HCT116 (cell line): ENCODE measurements around the gene LGMN. TPM values are rescaled to one million over a fixed set of nuclear protein-coding genes. Genes with fewer than 3 reads are reported as not detected.
A peak's percentile ranks its signal among the peaks of the same experiment; 100 is the strongest.

ENCODE experiments used
- ATAC-seq: fragments of 200-7000 bp; cut with Tn5 transposase; 2 replicates; pipeline ENCODE4 v1.9.1; 2020; ENCODE audit warnings: mild to moderate bottlenecking, moderate library complexity
- BruUV-seq: library from RNA; stranded (reverse); fragments of 400-500 nt; replicated peaks from 2 replicates; lab custom pipeline; 2021; lab: Mats Ljungman, UMichigan
- CTCF ChIA-PET: fragments of 300-600 bp; sonication (Branson Sonifier 250); formaldehyde crosslinking; loops from one replicate; lab custom pipeline; 2021; ENCODE audit warnings: antibody characterized with exemption; lab: Charles Lee
- POLR2A ChIA-PET: fragments of 300-600, 350-600 bp; sonication (Branson Sonifier 250); formaldehyde crosslinking; loops from one replicate; lab custom pipeline; 2021; ENCODE audit warnings: antibody characterized with exemption; lab: Charles Lee
- RAD21 ChIA-PET, 2 experiments: fragments of 300-600 bp; sonication (Branson Sonifier 250); formaldehyde crosslinking; loops; one replicate each; lab custom pipeline; 2023; ENCODE audit warnings: low total read pairs in 2 of 2; ENCODE audit not compliant: uncharacterized antibody in 2 of 2, unreplicated experiment in 2 of 2, low non-redundant PET in 1 of 2; lab: Charles Lee
- DNase-seq: peaks from one replicate; pipeline ENCODE4 v3.0.0-alpha.2; 2010; ENCODE audit warnings: low read depth, low spot score
- H2AFZ ChIP-seq: fragments of 200-600 bp; shearing (Covaris generic), sonication (generic); 2 replicates; pipeline ENCODE4 v1.6.1; 2017; ENCODE audit warnings: low read depth, mixed run types, mixed read lengths, antibody characterized with exemption, low read length; ENCODE audit not compliant: poor library complexity, severe bottlenecking
- H3K27ac ChIP-seq: 2 replicates; pipeline ENCODE4 v1.5.1; 2012; ENCODE audit warnings: low read depth, low read length
- H3K27me3 ChIP-seq: fragments of 200-600 bp; sonication (generic); 2 replicates; pipeline ENCODE4 v1.6.1; 2016; ENCODE audit warnings: mixed run types, low read length, mixed read lengths; ENCODE audit not compliant: insufficient read depth
- H3K36me3 ChIP-seq, 2 experiments: fragments of 200-500 bp in 1 of 2; fragments of 200-600 bp in 1 of 2; sonication (Bioruptor generic) in 1 of 2; sonication (generic) in 1 of 2; 2 replicates each; pipeline versions ENCODE4 v1.5.1 to v1.6.1; 2014 to 2016; ENCODE audit warnings: low read length in 2 of 2, inconsistent platforms in 1 of 2, mixed read lengths in 1 of 2, mixed run types in 1 of 2; ENCODE audit not compliant: insufficient read depth in 2 of 2, control insufficient read depth in 1 of 2
- H3K4me1 ChIP-seq, 2 experiments: fragments of 200-600 bp in 1 of 2; sonication (generic) in 1 of 2; 2 replicates each; pipeline versions ENCODE4 v1.5.1 to v1.6.1; 2012 to 2017; ENCODE audit warnings: low read length in 2 of 2, inconsistent platforms in 1 of 2, mild to moderate bottlenecking in 1 of 2, mixed read lengths in 1 of 2, mixed run types in 1 of 2, moderate library complexity in 1 of 2; ENCODE audit not compliant: insufficient read depth in 2 of 2, control insufficient read depth in 1 of 2
- H3K4me2 ChIP-seq: fragments of 200-600 bp; sonication (generic); 2 replicates; pipeline ENCODE4 v1.6.1; 2017; ENCODE audit warnings: mixed run types, low read length, mixed read lengths
- H3K4me3 ChIP-seq, 2 experiments: fragments of 200-600 bp in 1 of 2; sonication (generic) in 1 of 2; replicated peaks in 1 of 2; 2 replicates each; pipeline ENCODE4 v1.5.1; 2011 to 2016; ENCODE audit warnings: low read length in 2 of 2, control low read depth in 1 of 2, low read depth in 1 of 2, mild to moderate bottlenecking in 1 of 2, mixed read lengths in 1 of 2, mixed run types in 1 of 2
- H3K79me2 ChIP-seq: fragments of 200-600 bp; sonication (generic); 2 replicates; pipeline ENCODE4 v1.6.1; 2017; ENCODE audit warnings: mild to moderate bottlenecking, mixed run types, low read length, moderate library complexity, mixed read lengths; ENCODE audit not compliant: insufficient read depth
- H3K9ac ChIP-seq: fragments of 200-600 bp; sonication (generic); 2 replicates; pipeline ENCODE4 v1.6.1; 2016; ENCODE audit warnings: low read length, mixed read lengths
- H3K9me2 ChIP-seq: fragments of 200-600 bp; sonication (generic), shearing (Covaris generic); 2 replicates; pipeline ENCODE4 v1.6.1; 2017; ENCODE audit warnings: mixed run types, mild to moderate bottlenecking, moderate library complexity; ENCODE audit not compliant: insufficient read depth
- H3K9me3 ChIP-seq, 2 experiments: fragments of 200-500 bp in 1 of 2; fragments of 200-600 bp in 1 of 2; sonication (Bioruptor generic) in 1 of 2; sonication (generic) in 1 of 2; 2 replicates each; pipeline ENCODE4 v1.6.1; 2014 to 2017; ENCODE audit warnings: low read length in 2 of 2, mixed read lengths in 2 of 2, inconsistent platforms in 1 of 2, low read depth in 1 of 2, mild to moderate bottlenecking in 1 of 2, mixed run types in 1 of 2, moderate library complexity in 1 of 2; ENCODE audit not compliant: control insufficient read depth in 1 of 2, insufficient read depth in 1 of 2
- H4K20me1 ChIP-seq: fragments of 200-600 bp; sonication (generic), shearing (Covaris generic); 2 replicates; pipeline ENCODE4 v1.6.1; 2017; ENCODE audit warnings: mixed run types, mild to moderate bottlenecking, moderate library complexity; ENCODE audit not compliant: insufficient read depth
- CBX3 ChIP-seq: IDR thresholded peaks from 2 replicates; pipeline ENCODE4 v1.6.1; 2012; ENCODE audit warnings: low read depth
- CEBPB ChIP-seq: IDR thresholded peaks from 2 replicates; pipeline ENCODE4 v1.6.1; 2012; ENCODE audit warnings: low read depth
- CTCF ChIP-seq, 3 experiments: fragments of 200-600 bp in 1 of 3; sonication (generic) in 1 of 3; IDR thresholded peaks in 2 of 3; conservative IDR thresholded peaks in 1 of 3; 2 replicates each; pipeline ENCODE4 v1.5.1; 2012 to 2017; ENCODE audit warnings: low read depth in 2 of 3, low read length in 2 of 3, antibody characterized with exemption in 1 of 3, borderline replicate concordance in 1 of 3, control low read depth in 1 of 3, mild to moderate bottlenecking in 1 of 3, mixed read lengths in 1 of 3, mixed run types in 1 of 3, moderate library complexity in 1 of 3; ENCODE audit not compliant: insufficient read depth in 1 of 3
- EGR1 ChIP-seq: IDR thresholded peaks from 2 replicates; pipeline ENCODE4 v1.6.1; 2012; ENCODE audit warnings: low read depth
- ELF1 ChIP-seq: IDR thresholded peaks from 2 replicates; pipeline ENCODE4 v1.6.1; 2012; ENCODE audit warnings: low read depth, borderline replicate concordance
- MAX ChIP-seq: IDR thresholded peaks from 2 replicates; pipeline ENCODE4 v1.6.1; 2012
- POLR2A ChIP-seq: IDR thresholded peaks from 2 replicates; pipeline ENCODE4 v1.7.0; 2011; ENCODE audit warnings: borderline replicate concordance; ENCODE audit not compliant: insufficient read depth, insufficient read length; ENCODE audit errors: extremely low read depth
- RAD21 ChIP-seq: IDR thresholded peaks from 2 replicates; pipeline ENCODE4 v1.6.1; 2012; ENCODE audit warnings: low read depth, mild to moderate bottlenecking
- SIN3A ChIP-seq: IDR thresholded peaks from 2 replicates; pipeline ENCODE4 v1.6.1; 2012; ENCODE audit warnings: low read depth
- SRF ChIP-seq: IDR thresholded peaks from 2 replicates; pipeline ENCODE4 v1.6.1; 2012; ENCODE audit warnings: low read depth
- TCF7L2 ChIP-seq: IDR thresholded peaks from 2 replicates; pipeline ENCODE4 v1.7.0; 2011; ENCODE audit warnings: borderline replicate concordance, inconsistent platforms; ENCODE audit not compliant: insufficient read depth, insufficient read length; ENCODE audit errors: extremely low read depth
- ZFX ChIP-seq: fragments of 450-650 bp; IDR thresholded peaks from 2 replicates; pipeline ENCODE4 v1.6.1; 2017
- intact Hi-C: fragments of 100-400 bp; cut with micrococcal nuclease; formaldehyde crosslinking; loops from 2 replicates; pipeline ENCODE4 v1.10.0; 2022
- total RNA-seq: library from RNA; stranded (reverse); gene quantifications from one replicate; pipeline ENCODE4 v1.2.1, GENCODE V29; 2021; ENCODE audit not compliant: unreplicated experiment

LGMN gene
- total RNA-seq, 1 experiment from 2014 or later: 44.9 TPM

- TF ChIP-seq SIN3A: no peak
- no peak for TF ChIP-seq POLR2A
- TF ChIP-seq SRF: no peak
- no peak for TF ChIP-seq ELF1
- TF ChIP-seq TCF7L2: no peak
- no peak for TF ChIP-seq CBX3
- TF ChIP-seq ZFX: no peak
- no peak for TF ChIP-seq CEBPB
- no peak for TF ChIP-seq RAD21
- TF ChIP-seq MAX: no peak
- no peak for TF ChIP-seq EGR1
These were observed 32.9 kb upstream of the LGMN start (continued) for GRCh38 chr14:92781350-92781749.

GRCh38 chr14:92780444-92781232, 32.2 kb upstream of the LGMN start:
- ATAC-seq (no peak), DNase-seq (no peak)
- no peak overlapping the region for H3K4me3 ChIP-seq
- POLR2A ChIA-PET: no interaction called here
- no peak overlapping the region for H3K4me2 ChIP-seq
- CTCF ChIA-PET: interaction anchor here (1.0 kb wide), 1 partner anchor 94 kb away, joined by 3 read pairs; no protein-coding TSS in a partner anchor
- H2AFZ ChIP-seq: no peak overlapping the region
- intact Hi-C loops: loop anchor here (10.0 kb wide), 1 partner anchor 96 kb away; no protein-coding TSS in a partner anchor
- peaks cover 0 to 16% of the 10 kb centered on the region in 2 experiments; a peak in 3 of 4 replicates for H3K4me1 ChIP-seq
- H3K9me3 ChIP-seq: no peaks in the 10 kb centered on the region
- no peak overlapping the region for H3K27ac ChIP-seq
- no peaks in the 10 kb centered on the region for H4K20me1 ChIP-seq
- no peak overlapping the region for H3K9ac ChIP-seq
- no peaks in the 10 kb centered on the region for H3K36me3 ChIP-seq
- H3K79me2 ChIP-seq: no peaks in the 10 kb centered on the region
- no TSS peak for BruUV-seq
- H3K9me2 ChIP-seq: no peaks in the 10 kb centered on the region
- TF ChIP-seq TCF7L2 (no peak), CTCF (IDR thresholded peaks at IDR 0.05 in 2 of 3, conservative IDR thresholded peaks at IDR 0.05 in 1 of 3; ENCODE audit: borderline replicate concordance in 1 of 3, insufficient read depth in 1 of 3, low read depth in 2 of 3, low read length in 2 of 3) (peak in 1 of 3 experiments; percentile 1; a peak in 1 of 6 replicates)
- H3K27me3 ChIP-seq: no peaks in the 10 kb centered on the region
- RAD21 ChIA-PET: no interaction called here
